GM21423 (cell line): ENCODE data around the gene SCNN1G.
"Not testable (repeated sequence)": the region's sequence is repeated elsewhere in the genome, so short reads cannot be mapped to it uniquely, and the experiment has no call there.

Experiments
- ATAC-seq: cut with Tn5 transposase; IDR thresholded peaks from one replicate; pipeline ENCODE4 v1.9.1; 2021; ENCODE audit warnings: mild to moderate bottlenecking, moderate library complexity; ENCODE audit not compliant: unreplicated experiment

Gene SCNN1G

GRCh38 chr16:23182679-23183542 lies at the start of gene SCNN1G:
SCNN1G (plus strand) TSS chr16:23182745; CDS start chr16:23186272, 3,527 bp downstream.
- ATAC-seq = peak; percentile 10

- ATAC-seq = no peak
Measured at GRCh38 chr16:23132775-23133463, 49.6 kb upstream of the SCNN1G start.

- ATAC-seq = no peak
Measured at GRCh38 chr16:23134274-23134673, 48.3 kb upstream of the SCNN1G start.

DNA sequence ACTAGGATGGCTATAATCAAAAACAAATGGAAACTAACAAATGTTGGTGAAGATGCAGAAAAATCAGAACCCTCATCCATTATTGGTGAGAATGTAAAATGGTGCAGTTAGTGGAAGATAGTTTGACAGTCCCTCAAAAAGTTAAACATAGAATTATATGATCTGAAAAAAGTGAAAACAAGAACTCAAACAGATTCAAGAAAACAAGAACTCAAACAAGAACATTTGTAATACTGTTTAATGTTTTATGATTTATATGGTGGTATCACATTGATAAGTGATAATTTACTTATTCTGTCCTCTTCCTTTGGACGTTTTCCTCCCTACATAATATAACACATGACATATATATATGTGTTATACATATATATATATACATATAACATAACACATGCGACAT lies 45.3 kb upstream of the SCNN1G start:
- ATAC-seq = no peak

- ATAC-seq = no peak
Measured at GRCh38 chr16:23137818-23138217, 44.7 kb upstream of the SCNN1G start.

DNA sequence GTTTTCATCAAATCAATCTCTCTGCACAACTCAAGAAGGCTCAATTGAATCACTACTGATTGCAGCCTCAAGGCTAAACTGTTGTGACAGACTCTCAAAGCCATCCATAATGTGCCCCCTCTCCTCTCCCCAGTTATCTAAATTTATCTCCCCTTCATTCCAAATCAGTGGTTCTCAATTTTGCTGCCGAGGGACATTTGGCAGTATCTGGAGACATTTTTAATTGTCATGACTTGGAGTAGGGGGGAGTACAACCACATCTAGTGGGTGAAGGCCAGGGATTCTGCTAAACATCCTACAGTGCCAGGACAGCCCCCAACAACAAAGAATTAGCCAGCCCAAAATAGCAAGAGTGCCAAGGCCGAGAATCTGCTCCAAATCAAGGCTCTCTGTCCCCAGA lies 42.4 kb upstream of the SCNN1G start:
- ATAC-seq = no peak

DNA sequence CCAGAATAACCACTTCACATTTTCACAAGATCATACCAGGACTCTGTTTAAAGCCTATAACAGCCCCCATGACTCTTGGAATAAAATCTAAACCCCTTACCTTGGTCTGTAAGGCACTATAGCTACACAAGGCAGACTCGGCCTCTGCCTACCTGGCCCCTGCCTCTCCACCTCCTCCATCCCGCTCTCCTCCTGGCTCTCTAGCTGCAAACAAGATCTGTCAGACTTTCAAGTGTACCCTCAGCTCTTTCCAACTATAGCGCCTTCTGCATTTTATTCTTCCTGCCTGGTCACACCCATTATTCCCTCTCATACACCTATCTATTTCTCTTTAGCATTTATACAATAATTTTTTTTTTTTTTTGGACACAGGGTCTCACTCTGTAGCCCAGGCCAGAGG lies 41.5 kb upstream of the SCNN1G start:
- ATAC-seq = no peak

DNA sequence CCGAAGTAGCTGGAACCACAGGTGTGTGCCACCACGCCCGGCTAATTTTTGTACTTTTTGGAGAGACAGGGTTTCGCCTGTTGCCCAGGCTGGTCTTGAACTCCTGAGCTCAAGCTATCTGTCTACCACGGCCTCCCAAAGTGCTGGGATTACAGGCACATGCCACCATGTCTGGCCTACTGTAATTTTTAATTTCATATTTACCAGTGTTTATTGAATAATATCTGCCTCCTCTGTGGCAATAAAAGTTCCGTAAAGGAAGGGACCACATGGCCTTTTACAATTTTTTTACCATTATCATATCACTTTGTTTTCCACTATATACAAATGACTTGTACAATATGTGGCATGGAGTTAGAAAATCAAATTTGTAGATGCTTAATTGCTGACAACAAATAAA lies 41.0 kb upstream of the SCNN1G start:
- no peak for ATAC-seq

GRCh38 chr16:23141959-23142740 lies 40.4 kb upstream of the SCNN1G start:
- ATAC-seq = no peak

DNA sequence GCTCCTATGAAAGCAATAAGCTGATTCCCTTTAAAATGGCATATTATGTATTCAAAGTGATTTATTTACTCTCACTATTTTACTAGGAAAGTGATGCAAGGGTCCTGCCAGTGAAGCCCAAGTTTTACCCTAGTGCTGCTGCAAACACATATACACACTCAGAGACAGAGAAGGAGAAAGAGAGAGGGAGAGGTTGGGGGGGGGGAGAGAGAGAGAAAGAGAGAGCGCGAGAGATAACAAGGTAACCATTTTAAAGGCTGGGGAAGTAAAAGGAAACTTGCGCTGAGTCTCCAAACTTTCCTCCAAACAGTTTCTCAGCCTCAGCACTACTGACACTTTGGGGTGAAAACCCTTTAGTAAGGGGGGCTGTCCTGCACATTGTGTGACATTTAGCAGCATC lies 39.2 kb upstream of the SCNN1G start:
- ATAC-seq = no peak

- not testable (repeated sequence) for ATAC-seq
Measured at GRCh38 chr16:23144393-23144792, 38.2 kb upstream of the SCNN1G start.

GRCh38 chr16:23145186-23145585 lies 37.4 kb upstream of the SCNN1G start:
- ATAC-seq = no peak

DNA sequence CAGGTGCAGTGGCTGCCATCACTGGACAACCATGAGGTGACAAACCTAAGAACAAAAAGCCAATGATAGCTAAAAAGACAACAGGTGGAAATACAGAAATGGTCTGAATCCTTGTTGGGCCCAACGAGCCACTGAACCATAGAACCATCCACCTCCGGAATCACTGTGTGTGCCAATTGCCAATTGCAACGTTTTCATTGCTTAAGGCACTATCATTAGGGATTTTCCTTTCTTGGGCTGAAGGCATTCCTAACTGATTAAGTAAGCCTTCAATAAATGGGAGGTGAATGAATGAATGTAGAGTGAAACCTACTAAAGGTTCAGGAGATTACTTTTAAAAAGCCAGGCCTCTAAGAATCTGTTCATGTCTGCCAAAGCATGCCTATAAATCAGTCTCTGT lies 36.9 kb upstream of the SCNN1G start:
- ATAC-seq = no peak

- ATAC-seq = no peak
Measured at GRCh38 chr16:23146877-23147601, 35.5 kb upstream of the SCNN1G start.

GRCh38 chr16:23147666-23148065 lies 34.9 kb upstream of the SCNN1G start:
- ATAC-seq = no peak

DNA sequence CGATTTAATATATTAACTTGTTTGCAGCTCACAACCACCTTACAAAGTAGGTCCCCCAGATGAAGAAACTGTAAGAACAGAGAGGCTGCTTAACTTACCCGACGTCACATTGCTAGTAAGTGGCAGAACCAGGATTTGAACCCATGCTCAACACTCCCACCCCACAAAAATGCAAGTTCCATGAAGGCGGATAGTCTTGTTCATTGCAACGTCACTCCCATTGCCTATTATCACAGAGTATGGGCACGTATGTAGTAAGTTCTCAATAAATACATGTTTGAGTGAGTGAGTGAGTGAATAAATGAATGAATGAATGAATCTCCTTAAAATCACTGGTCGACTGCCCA lies 34.4 kb upstream of the SCNN1G start:
- no peak for ATAC-seq

GRCh38 chr16:23148513-23149266 lies 33.9 kb upstream of the SCNN1G start:
- ATAC-seq = peak; percentile 35

DNA sequence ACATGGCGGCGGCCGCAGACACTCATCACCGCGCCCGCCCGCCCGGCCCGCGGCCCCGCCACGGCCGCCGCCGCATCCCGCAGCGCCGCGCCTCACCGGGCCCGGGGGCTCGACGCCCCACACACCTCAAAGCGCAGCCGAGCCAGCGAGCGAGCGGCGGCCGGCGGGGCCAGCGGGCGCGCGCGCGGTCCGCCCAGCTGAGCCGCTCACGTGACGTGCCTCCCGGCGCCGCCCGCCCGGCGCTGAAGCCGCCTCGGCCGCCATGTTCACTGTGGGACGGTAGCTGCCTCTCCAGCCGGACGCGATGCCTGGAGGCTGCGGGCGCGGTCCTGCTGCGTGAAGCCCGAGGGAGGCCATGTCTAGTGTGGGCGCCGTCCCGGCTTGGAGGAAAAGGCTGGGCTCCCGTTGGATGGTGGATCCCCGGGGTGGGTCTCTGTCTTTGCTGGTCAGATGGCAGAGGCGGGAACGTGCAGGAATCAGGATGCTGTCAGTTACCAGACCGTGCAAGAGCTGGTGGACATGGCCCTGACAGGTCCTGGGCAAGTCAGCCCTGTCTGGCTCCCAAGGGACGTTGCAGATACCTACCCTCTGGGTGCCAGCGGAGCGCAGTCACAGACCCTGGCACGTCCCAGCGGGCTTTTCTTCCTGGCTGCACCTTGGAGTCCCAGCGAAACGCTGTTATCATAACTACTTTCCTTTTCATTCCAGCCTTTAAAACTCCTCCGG lies 33.1 kb upstream of the SCNN1G start, which contains the start of gene USP31:
USP31 (minus strand) TSS at position 186 of the 726 bp plus-strand sequence; CDS start at position 4, 182 bp downstream.
- peak; percentile 96 for ATAC-seq

- no peak for ATAC-seq
Measured at GRCh38 chr16:23149993-23150364, 32.6 kb upstream of the SCNN1G start.
